CD4-positive, alpha-beta T cell treated with Interleukin-6 for 4 hours (primary cell): Measurements from ENCODE around the gene SKAP1.
"Not testable (repeated sequence)": the region's sequence is repeated elsewhere in the genome, so short reads cannot be mapped to it uniquely, and the experiment has no call there.

Experiments used
- DNase-seq: peaks from one replicate; pipeline ENCODE4 v3.0.0-alpha.2; 2020; ENCODE audit warnings: mixed read lengths

SKAP1 gene

DNA sequence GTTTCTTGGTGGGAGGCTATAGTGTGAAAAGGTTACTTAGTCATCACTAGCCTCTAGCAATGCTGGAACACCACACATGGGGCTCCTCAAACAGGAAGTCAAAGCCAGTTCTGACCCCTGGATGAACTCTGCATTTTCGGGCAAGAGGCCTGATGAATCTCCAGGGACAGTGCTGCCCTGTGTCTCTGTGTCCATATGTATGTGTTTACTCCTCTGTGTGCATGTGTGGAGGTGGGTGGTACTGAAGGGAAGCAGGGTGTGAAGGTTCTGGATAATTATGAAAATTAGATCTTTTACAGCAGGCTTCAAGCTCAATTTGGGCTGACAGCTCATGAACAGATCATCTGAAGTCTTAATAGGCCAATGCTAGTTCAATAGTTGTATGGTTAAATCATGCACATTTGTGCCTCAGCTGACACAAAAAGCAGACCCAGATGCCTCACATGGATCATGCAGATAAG lies 188.9 kb downstream of the SKAP1 start:
- DNase-seq, result peak; percentile 5

DNA sequence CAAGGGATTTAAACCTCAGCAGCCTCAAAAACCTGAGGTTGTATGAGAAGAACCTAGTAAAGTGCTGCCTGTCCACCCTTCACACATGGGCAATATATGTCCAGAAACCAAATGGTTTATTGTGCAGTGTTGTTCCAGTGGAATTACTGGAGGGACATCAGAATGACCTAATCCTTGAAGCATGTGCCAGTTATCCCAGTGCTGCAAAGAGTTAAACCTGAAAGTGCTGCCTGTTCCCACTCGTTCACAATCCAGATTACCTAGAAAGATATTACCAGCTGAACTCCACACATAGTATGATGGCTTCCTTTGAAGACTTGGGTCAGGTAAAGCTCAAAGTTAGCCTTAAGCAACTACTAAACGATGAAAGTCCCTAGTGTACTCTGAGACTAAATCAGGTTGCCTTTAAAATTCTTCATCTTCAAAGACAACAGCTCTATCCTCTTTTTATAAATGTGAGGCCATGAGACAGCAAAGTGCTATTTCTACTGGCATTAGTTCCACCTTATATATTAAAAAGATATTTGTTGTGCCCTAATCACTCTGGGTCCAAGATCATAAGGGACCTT lies 189.4 kb downstream of the SKAP1 start:
- no peak for DNase-seq

DNA sequence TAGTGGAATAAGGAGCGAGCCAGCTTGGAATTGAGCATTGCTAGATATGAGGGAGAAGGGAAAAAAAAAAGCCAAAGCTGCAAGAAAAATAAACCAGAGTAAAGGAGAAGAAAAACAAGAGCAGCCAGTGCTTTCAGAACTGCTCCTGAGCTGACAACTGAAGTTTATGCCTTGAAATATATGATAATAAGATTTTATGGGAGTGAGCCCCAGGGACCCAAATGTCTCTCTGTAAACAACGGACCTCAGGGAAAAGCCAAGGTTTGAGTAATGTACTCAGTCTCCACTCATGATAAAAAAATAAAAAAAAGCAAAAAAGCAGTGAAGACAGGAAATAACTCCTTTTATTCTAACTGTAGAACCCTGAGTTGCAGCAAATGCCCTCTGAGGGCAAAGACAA lies 189.9 kb downstream of the SKAP1 start:
- DNase-seq, result no peak

DNA sequence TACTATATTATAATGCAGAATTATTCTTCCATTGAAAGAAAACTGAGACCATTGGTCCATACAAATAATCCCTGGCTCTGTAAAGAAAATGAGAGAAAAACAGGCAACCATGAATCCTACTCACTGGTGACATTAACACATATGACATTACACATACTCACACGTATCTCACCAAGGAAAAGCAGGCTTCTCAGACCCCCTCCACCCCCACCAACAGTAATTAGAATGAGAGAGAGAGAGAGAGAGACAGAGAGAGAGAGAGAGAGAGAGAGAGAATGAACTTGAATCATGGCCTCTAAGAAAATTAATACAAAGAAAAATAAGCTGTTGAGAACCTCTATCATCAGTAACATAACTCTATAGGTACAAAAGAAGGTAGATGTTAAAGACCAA lies 190.4 kb downstream of the SKAP1 start:
- DNase-seq, result no peak

DNA sequence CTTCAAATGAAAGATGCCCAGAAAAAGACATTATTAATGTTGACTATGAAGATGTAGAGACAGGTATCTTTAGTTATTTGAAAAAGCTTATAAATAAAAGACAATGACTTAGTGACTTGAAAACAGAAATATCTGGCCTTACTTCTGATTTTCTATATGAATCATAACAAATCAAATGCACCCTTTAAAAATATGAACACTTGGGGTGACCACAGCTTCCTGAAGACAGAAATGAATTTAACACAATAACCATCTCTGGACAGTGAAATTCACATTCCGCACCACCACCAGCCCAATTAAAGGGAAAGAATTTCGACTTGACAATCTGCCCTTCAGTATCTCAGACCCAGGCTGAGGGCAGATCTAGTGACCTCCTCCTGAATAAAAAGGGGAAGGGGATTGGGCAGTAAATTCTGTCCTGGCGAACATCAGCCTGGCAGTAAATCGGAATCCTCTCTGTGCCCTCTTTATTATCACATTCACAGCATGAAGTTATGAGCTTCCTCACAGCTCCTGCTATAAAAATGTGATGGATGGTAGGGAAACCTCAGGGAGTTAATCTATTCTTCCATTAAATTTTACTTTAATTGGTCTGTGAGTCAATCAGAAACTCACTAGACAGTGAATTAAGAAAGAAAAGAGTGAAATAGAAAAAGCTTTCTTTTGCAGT lies 190.9 kb downstream of the SKAP1 start:
- no peak for DNase-seq

DNA sequence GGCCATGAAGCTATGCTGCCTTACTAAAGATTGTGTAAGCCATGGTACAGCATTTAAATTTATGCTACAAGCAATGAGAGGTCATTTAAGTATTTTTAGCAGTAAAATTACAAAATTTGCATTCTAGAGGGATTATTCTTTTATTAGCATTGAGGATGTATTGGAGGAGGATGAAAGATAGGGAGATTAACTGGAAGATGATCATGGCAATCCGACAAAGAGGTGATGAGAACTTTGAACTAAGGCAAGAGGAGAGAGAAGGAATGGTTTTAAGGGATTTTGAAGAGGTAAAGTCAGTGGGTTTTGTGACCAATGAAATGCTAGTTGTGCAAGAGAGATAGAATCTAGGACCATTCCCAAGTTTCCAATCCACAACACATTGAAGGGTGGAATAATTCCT lies 192.6 kb downstream of the SKAP1 start:
- DNase-seq, result no peak

DNA sequence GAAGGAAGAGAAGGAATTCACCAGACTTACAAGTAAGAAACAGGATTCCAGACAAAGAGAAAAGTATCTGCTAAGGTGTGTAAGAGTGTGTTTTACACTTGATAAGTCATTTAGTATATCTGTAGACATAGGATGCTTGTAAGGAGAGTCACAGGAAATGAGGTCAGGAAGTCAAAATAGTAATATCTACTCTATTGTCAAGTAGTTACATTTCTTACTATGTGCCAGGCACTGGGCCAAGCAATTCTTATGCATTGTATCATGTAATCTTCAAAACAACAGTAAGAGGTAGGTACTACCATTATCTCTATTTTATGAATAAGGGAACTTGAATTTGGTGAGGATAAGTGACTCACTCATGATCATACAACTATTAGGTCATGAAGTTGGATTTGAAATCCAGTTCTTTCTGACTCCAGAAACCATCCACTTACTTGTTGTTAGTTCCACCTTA lies 193.3 kb downstream of the SKAP1 start:
- no peak for DNase-seq

DNA sequence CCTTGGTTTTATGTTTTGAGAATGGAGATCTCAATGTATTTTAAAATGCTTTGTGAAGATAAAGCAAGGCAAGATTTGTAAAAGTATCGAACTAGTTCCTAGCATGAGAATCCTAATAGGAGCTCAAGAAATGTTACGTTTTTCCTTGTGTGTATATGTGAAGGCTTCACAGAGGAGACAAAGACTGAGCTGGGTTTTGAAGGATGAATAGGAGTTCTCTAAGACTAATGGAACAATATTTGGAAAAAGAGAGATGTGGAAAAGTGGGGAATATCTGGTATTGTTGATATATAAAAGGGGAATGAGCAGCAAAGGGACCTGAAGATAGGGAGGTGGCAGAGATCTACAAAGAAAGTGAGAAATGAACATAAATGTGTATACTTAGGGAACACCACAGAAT lies 195.1 kb downstream of the SKAP1 start:
- DNase-seq, result no peak

DNA sequence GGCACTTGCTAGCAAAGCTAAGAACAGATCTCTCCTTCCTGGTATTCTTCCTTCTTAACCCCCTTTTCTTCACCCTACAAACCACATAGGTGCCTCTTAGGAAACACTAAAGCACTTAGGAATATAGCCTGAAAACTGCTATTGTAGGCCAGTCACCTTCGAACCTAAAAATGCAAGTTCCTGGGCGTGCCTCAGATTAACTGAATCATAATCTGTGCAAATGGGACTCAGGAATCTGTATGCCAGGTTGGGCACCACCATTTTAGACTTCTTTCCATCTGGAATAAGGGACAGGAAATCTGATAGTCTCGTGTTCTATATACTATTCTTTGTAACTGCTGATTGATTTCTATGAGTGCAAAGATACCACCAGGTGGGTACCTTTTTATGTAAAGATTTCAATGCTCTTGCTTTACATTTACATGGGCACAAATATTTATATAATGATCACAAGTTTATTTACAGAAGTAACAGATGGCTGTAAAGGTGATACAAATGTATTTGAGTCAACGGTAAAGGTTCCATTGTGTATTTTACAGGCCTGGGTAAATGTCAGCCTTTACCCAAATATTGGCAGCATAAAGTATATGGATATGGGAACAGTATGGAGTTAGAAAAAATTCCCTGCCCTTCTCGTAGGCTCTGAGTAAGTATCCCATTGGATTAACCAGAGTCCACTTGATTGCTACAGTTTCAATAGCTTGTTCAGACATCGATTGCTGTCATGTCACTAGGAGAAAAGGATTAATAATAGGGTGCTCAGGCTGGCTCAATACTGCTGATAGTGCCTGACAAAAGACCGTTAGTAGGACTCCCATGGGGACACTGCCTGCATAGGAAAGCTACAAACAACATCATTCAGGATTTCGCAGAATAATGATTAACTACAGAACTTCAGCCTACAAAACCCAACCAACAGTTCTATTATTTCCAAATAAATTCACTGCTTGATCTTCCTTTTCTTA lies 197.7 kb downstream of the SKAP1 start:
- no peak for DNase-seq

DNA sequence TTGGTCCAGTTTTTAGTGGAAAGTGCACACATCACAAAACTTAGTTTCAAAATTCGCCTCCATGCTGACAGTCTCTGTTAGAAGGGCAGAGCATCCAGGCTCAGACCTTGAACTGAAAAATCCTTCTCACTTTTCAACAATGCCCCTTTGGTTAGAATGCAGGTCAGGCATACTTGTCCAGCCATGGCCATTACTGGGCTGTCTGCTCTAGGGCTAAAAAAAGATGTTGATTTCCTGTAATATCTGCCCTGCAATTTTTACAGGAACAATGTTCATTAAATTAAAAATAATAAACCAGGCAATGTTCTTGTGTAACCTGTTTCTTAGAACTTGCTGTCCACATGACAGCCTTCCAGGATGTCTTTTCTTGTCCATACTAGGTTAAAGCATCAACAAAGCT lies 200.1 kb downstream of the SKAP1 start:
- no peak for DNase-seq

DNA sequence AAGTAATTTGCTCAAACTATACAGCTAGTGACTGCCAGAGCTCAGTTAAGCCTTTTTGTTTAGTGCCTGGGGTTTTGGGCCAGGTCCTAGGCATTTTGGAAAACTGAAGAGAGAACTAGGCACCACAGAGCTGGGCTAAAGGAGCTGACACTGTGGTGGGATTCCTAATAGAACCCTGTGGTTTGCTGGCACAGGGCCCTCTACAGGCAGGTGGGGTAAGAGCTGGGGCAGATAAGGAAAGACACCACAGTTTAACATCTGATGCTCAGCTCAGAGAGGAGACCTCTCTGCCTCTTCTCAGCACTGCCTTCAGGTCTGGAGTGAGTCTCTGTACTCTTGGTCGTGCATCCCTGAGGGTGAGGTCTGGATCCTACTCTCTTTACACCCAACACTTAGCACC lies 201.3 kb downstream of the SKAP1 start:
- DNase-seq, result no peak

DNA sequence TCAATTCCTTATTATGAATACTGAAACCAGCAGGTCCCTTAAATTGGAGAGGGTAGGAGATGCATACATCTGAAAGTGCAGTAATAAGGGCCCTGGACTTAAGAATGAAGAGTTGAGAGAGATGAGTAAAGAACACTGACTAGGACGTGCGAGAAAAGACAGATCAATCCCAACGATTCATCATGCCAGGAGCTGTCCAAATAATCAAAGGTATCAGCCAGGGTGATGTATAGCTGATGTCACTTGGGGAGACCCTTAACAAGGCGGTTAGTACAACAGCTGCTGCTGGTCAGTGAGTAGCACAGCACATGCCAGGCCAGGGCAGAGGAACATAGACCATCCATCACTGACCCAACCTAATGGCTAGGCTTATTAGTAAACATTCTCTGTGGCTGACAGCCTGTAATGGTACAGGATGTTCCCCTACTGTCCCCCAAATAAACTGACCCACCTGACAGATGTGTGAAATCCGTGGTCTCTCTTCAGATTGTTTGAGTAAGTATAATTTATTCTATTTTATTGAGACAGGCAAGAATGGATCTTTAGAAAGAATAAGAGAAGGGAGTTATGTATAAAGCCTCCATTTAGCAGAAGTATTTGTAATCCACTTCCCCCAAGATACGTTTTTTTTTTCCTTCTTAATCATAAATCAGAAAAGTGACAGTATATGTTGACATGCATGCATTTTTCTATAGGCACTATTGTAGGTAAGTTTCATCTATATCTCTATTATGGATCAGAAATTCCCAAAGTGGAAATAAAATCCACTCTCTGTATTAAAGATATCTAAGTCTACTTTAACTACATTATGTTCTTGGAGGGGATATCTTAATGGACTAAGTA lies 204.1 kb downstream of the SKAP1 start:
- DNase-seq, result no peak

DNA sequence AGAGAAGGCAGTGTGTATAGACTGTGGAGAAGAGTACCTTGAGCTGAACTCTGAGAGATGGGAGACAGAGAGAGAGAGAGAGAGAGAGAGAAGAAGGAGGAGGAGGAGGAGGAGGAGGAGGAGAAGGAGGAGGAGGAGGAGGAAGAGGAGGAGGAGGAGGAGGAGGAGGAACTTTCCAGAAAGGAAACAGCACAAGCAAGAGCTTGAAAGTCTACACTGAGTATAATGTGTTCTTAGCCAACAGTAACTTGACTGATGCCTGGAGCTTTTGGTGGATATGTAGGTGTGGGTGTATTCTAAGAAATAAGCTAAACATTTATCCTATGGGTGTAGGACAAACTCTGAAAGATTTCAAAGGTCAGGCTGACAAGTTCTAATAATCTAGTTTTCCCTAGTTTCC lies 206.1 kb downstream of the SKAP1 start:
- no peak for DNase-seq

DNA sequence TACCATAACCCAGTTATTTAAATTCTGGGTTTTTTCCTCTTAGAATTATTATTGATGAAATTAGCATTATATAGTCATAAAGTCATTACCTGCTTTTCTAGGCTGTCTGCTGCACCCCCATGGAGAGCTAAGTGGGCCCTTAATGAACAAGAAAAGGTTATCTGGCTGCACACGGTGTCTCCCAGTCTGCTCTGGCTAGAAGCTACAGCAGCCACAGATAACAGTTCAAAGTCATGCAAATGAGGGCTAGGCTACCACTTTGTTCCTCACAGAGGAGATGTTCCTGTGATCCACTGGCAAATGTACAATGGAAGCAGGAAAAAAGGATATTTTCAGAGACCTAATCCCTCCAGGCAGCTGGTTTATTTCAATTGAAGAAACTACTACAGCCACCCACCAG lies 210.4 kb downstream of the SKAP1 start:
- no peak for DNase-seq

DNA sequence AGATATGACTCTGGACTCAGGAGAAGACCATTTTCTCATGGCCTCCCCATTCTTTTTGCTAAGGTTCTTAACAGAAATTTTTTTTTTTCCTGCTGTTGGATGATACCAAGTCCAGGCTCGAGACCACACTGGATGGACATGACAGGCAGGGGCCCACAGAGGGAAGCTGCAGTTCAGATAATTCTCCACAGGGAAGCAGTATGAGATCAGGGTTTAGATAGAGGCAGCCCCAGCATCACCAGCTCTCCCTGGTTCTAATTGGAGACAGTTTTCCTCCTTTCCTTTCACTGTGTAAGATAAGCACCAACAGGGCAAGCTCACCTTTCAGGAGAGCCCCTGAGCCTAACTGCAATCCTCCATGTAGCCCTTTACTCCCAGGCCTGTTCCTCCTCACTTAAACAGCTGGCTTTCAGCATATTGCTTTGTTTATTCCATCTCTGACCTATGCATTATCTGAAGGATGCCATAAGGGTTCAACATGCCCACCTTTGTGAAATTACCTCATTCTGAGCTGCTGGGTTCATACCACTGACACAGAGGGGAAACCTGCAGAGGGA lies 214.4 kb downstream of the SKAP1 start:
- no peak for DNase-seq

DNA sequence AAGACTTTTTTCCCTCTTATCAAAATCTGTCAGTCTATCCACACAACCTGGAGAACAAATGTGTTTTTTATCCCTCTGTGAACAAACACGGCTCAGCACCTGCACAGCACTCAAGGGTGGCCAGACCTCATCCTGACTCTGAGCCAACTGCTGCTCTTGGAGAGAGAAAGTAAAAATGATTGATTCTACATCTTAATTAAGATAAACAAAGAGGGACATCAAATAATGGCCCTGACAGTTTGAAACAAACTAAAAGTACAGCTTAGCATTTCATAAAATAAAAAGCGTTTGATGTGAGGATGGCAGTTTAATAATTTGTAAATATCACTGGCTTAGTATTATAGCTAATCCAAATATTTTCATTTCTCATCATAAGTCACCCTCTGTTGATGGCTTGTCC lies 216.2 kb downstream of the SKAP1 start:
- no peak for DNase-seq

DNA sequence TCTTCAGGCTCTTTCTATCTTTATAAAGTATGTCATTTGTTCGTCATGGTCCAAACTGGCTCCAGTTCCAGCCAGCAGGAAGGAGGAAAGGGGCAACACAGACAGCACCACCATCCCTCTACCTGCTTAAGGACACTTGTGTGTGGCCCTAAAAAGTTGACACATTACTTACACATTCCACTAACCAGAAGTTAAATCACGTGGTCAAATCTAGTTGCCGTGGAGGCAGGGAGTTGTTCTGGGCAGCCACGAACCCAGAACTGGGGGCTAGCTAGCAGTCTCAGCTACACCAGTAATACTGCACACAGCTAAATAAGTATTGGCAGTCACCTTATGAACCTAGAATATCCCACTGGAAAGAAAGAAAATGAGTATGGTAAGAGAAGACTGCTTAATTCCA lies 218.2 kb downstream of the SKAP1 start:
- DNase-seq, result no peak

DNA sequence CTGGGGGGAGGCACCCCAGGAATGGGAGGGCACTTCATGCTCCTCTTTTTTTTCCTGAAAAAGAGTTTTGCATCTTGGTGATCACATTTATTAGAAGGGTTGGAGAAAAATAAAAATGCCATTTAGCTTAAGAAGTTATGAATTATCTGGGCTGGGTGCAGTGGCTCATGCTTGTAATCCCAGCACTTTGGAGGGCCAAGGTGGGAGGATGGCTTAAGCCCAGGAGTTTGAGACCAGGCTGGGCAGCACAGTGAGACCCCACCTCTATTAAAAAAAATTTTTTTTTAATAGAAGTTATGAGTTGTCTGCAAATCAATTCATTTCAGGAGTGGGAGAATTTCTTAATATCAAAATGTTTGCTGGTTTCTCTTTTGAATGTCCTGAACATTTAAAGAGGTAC lies 219.0 kb downstream of the SKAP1 start:
- DNase-seq, result no peak

DNA sequence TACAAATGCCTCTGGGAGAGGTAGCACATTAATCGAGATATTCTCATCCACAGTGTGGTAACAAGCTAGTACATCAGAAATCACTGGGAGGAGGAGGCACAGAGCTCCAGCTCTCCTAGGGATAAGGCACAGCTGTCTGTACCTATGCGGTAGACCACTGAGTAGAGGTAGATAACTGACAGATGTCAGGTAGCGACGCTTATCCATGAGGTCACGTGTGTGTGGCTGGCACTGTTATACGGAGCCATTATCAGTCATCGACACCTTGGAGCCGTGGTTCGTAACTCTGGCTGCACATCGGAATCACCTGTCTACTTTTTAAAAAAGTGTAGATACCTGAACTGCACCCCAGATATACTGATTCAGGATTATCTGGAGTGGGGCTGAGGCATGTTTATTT lies 220.0 kb downstream of the SKAP1 start:
- DNase-seq, result no peak

DNA sequence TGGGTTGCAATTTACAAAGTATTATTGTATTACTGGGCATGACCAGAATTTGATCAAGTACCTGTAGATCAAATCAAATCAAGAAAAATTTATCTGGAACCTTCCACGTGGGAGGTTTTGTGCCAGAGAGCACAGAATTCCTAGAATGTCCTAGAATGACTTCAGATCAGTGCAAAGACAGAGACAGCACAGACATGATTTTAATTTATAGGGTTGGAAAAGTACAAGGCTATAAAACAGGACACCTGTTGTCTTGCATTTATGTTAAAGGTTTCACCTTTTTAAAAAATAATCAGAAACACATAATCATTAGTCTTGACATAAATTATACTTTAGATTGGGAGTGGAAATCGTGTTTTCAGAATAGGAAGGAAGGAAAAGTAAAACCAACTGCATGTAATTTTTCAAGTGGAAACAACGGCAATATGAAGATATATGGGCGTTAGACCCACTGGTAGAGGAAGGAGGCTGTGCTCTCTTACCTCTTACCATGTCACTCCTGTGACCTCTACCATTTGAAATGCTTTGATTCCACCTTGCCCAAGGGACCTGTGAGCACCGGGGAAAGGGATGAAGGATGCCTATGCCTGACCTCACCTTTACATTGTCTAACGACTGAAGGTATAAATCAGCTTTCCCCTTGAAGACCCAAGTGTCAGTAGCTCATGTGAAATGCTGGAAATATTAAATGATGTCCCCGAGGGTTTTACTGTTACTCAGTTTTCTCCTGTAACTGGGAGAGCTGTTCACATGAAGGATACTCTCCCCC lies 222.1 kb downstream of the SKAP1 start:
- DNase-seq, result no peak

DNA sequence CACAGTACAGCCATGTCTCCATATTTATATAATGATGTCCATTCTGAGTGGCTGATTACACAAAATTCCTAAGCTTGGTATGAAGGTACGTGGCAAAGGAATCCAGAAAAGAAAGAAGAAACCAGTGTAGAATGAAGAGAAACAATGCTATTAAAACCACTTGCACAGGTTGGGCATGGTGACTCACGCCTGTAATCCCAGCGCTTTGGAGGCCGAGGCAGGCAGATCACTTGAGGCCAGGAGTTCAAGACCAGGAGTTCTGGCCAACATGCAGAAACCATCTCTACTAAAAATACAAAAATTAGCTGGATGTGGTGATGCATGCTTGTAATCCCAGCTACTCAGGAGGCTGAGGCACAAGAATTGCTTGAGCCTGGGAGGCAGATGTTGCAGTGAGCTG lies 223.0 kb downstream of the SKAP1 start:
- DNase-seq, result not testable (repeated sequence)

DNA sequence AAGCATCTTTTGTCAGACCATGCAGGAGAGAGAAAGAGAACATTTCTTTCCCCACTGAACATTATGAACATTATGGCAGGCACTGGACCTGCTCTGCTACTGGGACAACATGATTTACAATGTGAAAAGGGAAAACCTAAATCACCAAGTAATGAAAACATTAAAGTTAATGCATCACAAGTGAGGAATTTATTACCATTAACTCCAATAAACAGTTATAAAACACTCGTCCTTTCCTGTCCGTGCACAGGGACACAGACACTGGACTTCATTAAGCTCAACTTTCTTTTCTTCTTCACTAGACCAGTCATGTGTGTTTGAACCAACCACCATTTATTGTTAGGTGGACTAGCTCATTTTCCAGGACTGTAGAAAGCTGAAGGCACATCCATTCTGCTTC lies 227.1 kb downstream of the SKAP1 start:
- no peak for DNase-seq
